Trophoblast cell (in vitro differentiated cells and primary cell): ENCODE data around the gene TBPL2.

Source experiments
- DNase-seq, 2 donors: peaks; one replicate each; pipeline ENCODE4 v3.0.0-alpha.2; 2016
- H2AFZ ChIP-seq: 2 replicates; pipeline ENCODE4 v1.6.1; 2013; ENCODE audit warnings: low read length, moderate library complexity, mild to moderate bottlenecking; ENCODE audit not compliant: insufficient read depth, poor library complexity
- H2AK5ac ChIP-seq: 2 replicates; pipeline ENCODE4 v1.6.1; 2013; ENCODE audit warnings: mild to moderate bottlenecking, low read length
- H2BK120ac ChIP-seq: 2 replicates; pipeline ENCODE4 v1.6.1; 2013; ENCODE audit warnings: low read length, mild to moderate bottlenecking, moderate library complexity; ENCODE audit not compliant: insufficient read depth, poor library complexity
- H2BK12ac ChIP-seq: 2 replicates; pipeline ENCODE4 v1.6.1; 2013; ENCODE audit warnings: mild to moderate bottlenecking, low read length, moderate library complexity
- H2BK5ac ChIP-seq: 2 replicates; pipeline ENCODE4 v1.6.1; 2013; ENCODE audit warnings: low read length, low read depth, moderate library complexity, mild to moderate bottlenecking; ENCODE audit not compliant: poor library complexity
- H3K14ac ChIP-seq: 2 replicates; pipeline ENCODE4 v1.6.1; 2013; ENCODE audit warnings: mild to moderate bottlenecking, low read length
- H3K18ac ChIP-seq: 2 replicates; pipeline ENCODE4 v1.6.1; 2013; ENCODE audit warnings: mild to moderate bottlenecking, low read length
- H3K23ac ChIP-seq: 2 replicates; pipeline ENCODE4 v1.6.1; 2013; ENCODE audit warnings: low read length
- H3K27ac ChIP-seq: 2 replicates; pipeline ENCODE4 v1.5.1; 2013; ENCODE audit warnings: low read depth, mild to moderate bottlenecking, inconsistent platforms, low read length, moderate library complexity
- H3K27me3 ChIP-seq: 2 replicates; pipeline ENCODE4 v1.6.1; 2013; ENCODE audit warnings: inconsistent platforms, mild to moderate bottlenecking, low read length, moderate library complexity; ENCODE audit not compliant: insufficient read depth
- H3K36me3 ChIP-seq, 2 experiments: 1 replicate in 1 of 2; 2 replicates in 1 of 2; pipeline ENCODE4 v1.6.1; 2013; ENCODE audit warnings: low read length in 2 of 2, mild to moderate bottlenecking in 2 of 2, moderate library complexity in 1 of 2; ENCODE audit not compliant: insufficient read depth in 2 of 2, control insufficient read depth in 1 of 2
- H3K4ac ChIP-seq: 2 replicates; pipeline ENCODE4 v1.6.1; 2013; ENCODE audit warnings: low read depth, mild to moderate bottlenecking, low read length, moderate library complexity
- H3K4me1 ChIP-seq, 2 experiments: 1 replicate in 1 of 2; 2 replicates in 1 of 2; pipeline ENCODE4 v1.6.1; 2013; ENCODE audit warnings: low read length in 2 of 2, mild to moderate bottlenecking in 2 of 2, moderate library complexity in 1 of 2; ENCODE audit not compliant: insufficient read depth in 2 of 2, control insufficient read depth in 1 of 2
- H3K4me2 ChIP-seq: 2 replicates; pipeline ENCODE4 v1.6.1; 2013; ENCODE audit warnings: inconsistent platforms, mild to moderate bottlenecking, low read length, moderate library complexity
- H3K4me3 ChIP-seq: 2 replicates; pipeline ENCODE4 v1.5.1; 2013; ENCODE audit warnings: mild to moderate bottlenecking, low read depth, low read length, inconsistent platforms
- H3K79me1 ChIP-seq: one replicate; pipeline ENCODE4 v1.6.1; 2013; ENCODE audit warnings: low read length
- H3K79me2 ChIP-seq: 2 replicates; pipeline ENCODE4 v1.6.1; 2013; ENCODE audit warnings: low read length, mild to moderate bottlenecking; ENCODE audit not compliant: control insufficient read depth, insufficient read depth, poor library complexity
- H3K9ac ChIP-seq: 2 replicates; pipeline ENCODE4 v1.6.1; 2013; ENCODE audit warnings: mild to moderate bottlenecking, low read length
- H3K9me3 ChIP-seq: 2 replicates; pipeline ENCODE4 v1.6.1; 2013; ENCODE audit warnings: low read depth, mild to moderate bottlenecking, control low read depth, inconsistent platforms, low read length; ENCODE audit not compliant: insufficient read depth
- H4K12ac ChIP-seq: 2 replicates; pipeline ENCODE4 v1.6.1; 2013; ENCODE audit warnings: low read depth, mild to moderate bottlenecking, low read length, moderate library complexity
- H4K8ac ChIP-seq: 2 replicates; pipeline ENCODE4 v1.6.1; 2013; ENCODE audit warnings: low read depth, mild to moderate bottlenecking, low read length, moderate library complexity
- H4K91ac ChIP-seq: one replicate; pipeline ENCODE4 v1.6.1; 2013; ENCODE audit warnings: low read depth, mild to moderate bottlenecking, low read length, moderate library complexity
- WGBS: extraction: QIAGEN DNeasy Blood & Tissue Kit; methylation state at CpG from one replicate; pipeline ENCODE4 v1.1.7; 2013; ENCODE audit warnings: missing lambda C conversion rate; ENCODE audit not compliant: insufficient read length, insufficient coverage; ENCODE audit errors: extremely low coverage; 5-methylcytosine and 5-hydroxymethylcytosine counted together

TBPL2 gene

DNA sequence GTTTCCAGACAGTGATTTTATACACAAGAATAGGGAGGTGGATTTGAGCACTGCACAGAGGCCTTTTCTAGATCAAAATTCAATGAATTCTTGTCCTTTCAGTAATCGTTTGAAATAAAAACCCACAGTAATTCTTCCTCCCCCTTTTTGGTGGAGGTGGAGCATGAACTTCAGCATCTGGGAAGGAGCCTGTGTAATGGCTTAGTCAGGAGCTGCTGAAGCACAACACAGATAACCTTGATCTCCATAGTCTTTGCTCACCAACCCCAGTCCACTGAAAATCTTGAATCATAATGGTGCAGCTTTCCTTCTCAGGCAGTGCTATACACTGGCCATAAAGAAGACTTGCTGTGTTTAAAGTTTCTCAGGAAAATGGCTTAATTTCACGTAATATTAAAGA lies 6.4 kb upstream of the TBPL2 start:
- no CpG with 5 or more reads among the region's 2 CpGs for WGBS
- H3K79me1 ChIP-seq: no peaks in the 10 kb centered on the region
- no peaks in the 10 kb centered on the region for H3K27me3 ChIP-seq

DNA sequence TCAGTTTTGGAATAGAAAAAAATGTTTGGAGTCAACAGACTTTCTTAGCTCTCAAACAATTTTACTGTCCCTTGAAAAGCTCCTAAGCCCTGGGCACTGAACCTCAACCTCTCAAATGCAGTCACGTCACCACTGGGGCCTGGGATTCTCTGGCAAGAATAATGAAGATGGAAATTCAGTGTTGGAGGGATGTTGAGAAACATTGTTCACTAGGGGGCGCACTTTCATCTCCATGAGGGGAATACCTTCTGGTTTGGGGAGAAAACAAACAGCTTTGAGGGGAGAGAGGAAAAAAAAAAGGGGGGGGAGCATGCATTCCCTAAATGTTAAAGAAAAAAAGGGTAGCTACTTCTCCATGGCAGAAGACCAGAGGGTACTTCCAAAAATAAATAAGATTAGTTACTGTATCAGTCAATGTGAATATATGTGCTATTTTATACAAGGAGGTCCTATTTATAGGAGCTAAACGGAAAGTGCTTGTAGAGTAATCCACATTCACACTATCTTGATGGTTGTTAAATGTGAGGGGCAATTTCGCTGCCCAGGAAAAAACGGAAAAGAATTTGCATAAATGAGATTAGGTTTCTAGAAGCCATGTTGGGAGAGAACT lies 5.8 kb upstream of the TBPL2 start:
- no peaks in the 10 kb centered on the region for H3K9me3 ChIP-seq
- no peak overlapping the region for H2BK5ac ChIP-seq
- no CpG with 5 or more reads among the region's 5 CpGs for WGBS
- H2AFZ ChIP-seq: no peak overlapping the region
- no peak overlapping the region for H3K4me2 ChIP-seq
- H3K27me3 ChIP-seq: no peaks in the 10 kb centered on the region
- no peak overlapping the region for H4K8ac ChIP-seq
- H2BK12ac ChIP-seq: no peak overlapping the region
- H3K36me3 ChIP-seq: no peaks in the 10 kb centered on the region
- no peak overlapping the region for H3K4me3 ChIP-seq
- no peak overlapping the region for H4K12ac ChIP-seq
- peak; percentile 20 to 82 for DNase-seq
- H2BK120ac ChIP-seq: no peak overlapping the region
- no peak overlapping the region for H3K23ac ChIP-seq
- H3K14ac ChIP-seq: no peak overlapping the region
- no peak overlapping the region for H4K91ac ChIP-seq
- H2AK5ac ChIP-seq: no peak overlapping the region
- no peaks in the 10 kb centered on the region for H3K4me1 ChIP-seq
- H3K79me1 ChIP-seq: no peaks in the 10 kb centered on the region
- no peak overlapping the region for H3K18ac ChIP-seq
- no peak overlapping the region for H3K27ac ChIP-seq
- H3K4ac ChIP-seq: no peak overlapping the region
- no peak overlapping the region for H3K9ac ChIP-seq
- H3K79me2 ChIP-seq: no peaks in the 10 kb centered on the region

More for the DNA sequence above, 6.4 kb upstream of the TBPL2 start:
- Histone ChIP-seq H3K4me3 (no peak overlapping the region), H2BK120ac (no peak overlapping the region), H3K36me3 (no peaks in the 10 kb centered on the region), H4K8ac (no peak overlapping the region), H3K23ac (no peak overlapping the region), H3K79me2 (no peaks in the 10 kb centered on the region), H2AK5ac (no peak overlapping the region), H3K18ac (no peak overlapping the region), H3K4me2 (no peak overlapping the region), H3K4me1 (no peaks in the 10 kb centered on the region), H2BK5ac (no peak overlapping the region), H2BK12ac (no peak overlapping the region), H3K14ac (no peak overlapping the region), H3K27ac (no peak overlapping the region), H4K91ac (no peak overlapping the region), H4K12ac (no peak overlapping the region), H3K9me3 (no peaks in the 10 kb centered on the region), H2AFZ (no peak overlapping the region), H3K4ac (no peak overlapping the region), H3K9ac (no peak overlapping the region)
- DNase-seq: no peak

GRCh38 chr14:55441286-55441685 lies 870 bp upstream of the TBPL2 start:
- no peaks in the 10 kb centered on the region for H3K27me3 ChIP-seq
- no peaks in the 10 kb centered on the region for H3K79me2 ChIP-seq
- H3K23ac ChIP-seq: no peak overlapping the region
- H3K9me3 ChIP-seq: peaks cover 2% of the 10 kb centered on the region
- H2BK5ac ChIP-seq: no peak overlapping the region
- no peak overlapping the region for H4K91ac ChIP-seq
- H3K9ac ChIP-seq: no peak overlapping the region
- no peaks in the 10 kb centered on the region for H3K79me1 ChIP-seq
- H2BK120ac ChIP-seq: no peak overlapping the region
- H3K18ac ChIP-seq: no peak overlapping the region
- no peaks in the 10 kb centered on the region for H3K36me3 ChIP-seq
- H2AK5ac ChIP-seq: no peak overlapping the region
- H4K8ac ChIP-seq: no peak overlapping the region
- peak in 1 of 2 donors; percentile 35 for DNase-seq
- no peak overlapping the region for H3K27ac ChIP-seq
- H3K14ac ChIP-seq: no peak overlapping the region
- no peaks in the 10 kb centered on the region for H3K4me1 ChIP-seq
- H3K4me2 ChIP-seq: no peak overlapping the region
- H3K4me3 ChIP-seq: no peak overlapping the region
- no CpG with 5 or more reads among the region's 9 CpGs for WGBS
- H2AFZ ChIP-seq: no peak overlapping the region
- H2BK12ac ChIP-seq: no peak overlapping the region
- no peak overlapping the region for H4K12ac ChIP-seq
- H3K4ac ChIP-seq: no peak overlapping the region

DNA sequence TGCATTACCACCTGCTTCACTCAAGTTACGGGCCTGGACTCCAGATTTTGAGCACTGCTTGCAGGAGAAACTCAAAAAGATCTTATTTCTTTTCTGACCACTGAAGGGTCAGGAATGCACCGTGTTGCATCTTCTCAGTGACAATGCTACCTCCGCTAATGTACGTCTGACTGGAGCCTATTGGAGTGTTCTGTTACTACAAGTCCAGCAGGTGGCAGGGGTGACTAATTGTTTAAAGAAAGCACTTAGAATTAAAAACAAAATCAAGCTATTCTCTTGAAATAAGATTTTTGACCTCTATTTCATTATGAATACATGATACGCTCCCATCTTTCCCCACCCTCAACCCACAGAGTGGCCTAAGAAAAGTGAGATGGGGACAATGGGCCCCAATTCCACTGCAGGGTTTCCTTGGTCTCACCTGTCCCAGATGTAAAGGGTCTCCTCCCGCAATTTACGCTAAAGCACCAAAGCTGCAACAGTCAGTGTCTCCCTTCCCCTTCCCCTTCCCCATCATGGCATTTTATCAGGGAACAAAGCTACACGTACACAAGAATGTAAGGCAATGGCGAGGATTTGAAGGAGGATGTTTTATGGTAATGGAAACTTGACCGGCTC lies 2.2 kb downstream of the TBPL2 start:
- H3K79me1 ChIP-seq: no peaks in the 10 kb centered on the region
- no peaks in the 10 kb centered on the region for H3K79me2 ChIP-seq
- no peak overlapping the region for H2AK5ac ChIP-seq
- no peaks in the 10 kb centered on the region for H3K4me1 ChIP-seq
- no peaks in the 10 kb centered on the region for H3K36me3 ChIP-seq
- H3K9me3 ChIP-seq: peaks cover 2% of the 10 kb centered on the region
- H3K4ac ChIP-seq: no peak overlapping the region
- H3K18ac ChIP-seq: no peak overlapping the region
- H3K14ac ChIP-seq: no peak overlapping the region
- no peak overlapping the region for H3K27ac ChIP-seq
- no peaks in the 10 kb centered on the region for H3K27me3 ChIP-seq
- no peak overlapping the region for H2BK120ac ChIP-seq
- no peak overlapping the region for H2BK5ac ChIP-seq
- peak overlapping the region; percentile 50 for H3K9ac ChIP-seq
- no CpG with 5 or more reads among the region's 10 CpGs for WGBS
- peak; percentile 33 to 63 for DNase-seq
- no peak overlapping the region for H3K4me3 ChIP-seq
- H4K8ac ChIP-seq: no peak overlapping the region
- no peak overlapping the region for H3K4me2 ChIP-seq
- H3K23ac ChIP-seq: no peak overlapping the region
- H2AFZ ChIP-seq: no peak overlapping the region
- no peak overlapping the region for H4K12ac ChIP-seq
- no peak overlapping the region for H4K91ac ChIP-seq
- no peak overlapping the region for H2BK12ac ChIP-seq
